NCI-H2227 (cell line): ENCODE data around the gene PTGES.

Source experiments
- DNase-seq: peaks from one replicate; lab custom pipeline; 2025; ENCODE audit not compliant: unreplicated experiment; lab: John Stamatoyannopoulos, UW

PTGES gene

GRCh38 chr9:129695870-129696269, 57.0 kb downstream of the PTGES start:
- no peak for DNase-seq

GRCh38 chr9:129694243-129694646, 58.6 kb downstream of the PTGES start:
- no peak for DNase-seq

GRCh38 chr9:129693741-129694140, 59.1 kb downstream of the PTGES start:
- no peak for DNase-seq

- DNase-seq, result no peak
Observed at GRCh38 chr9:129692534-129692933, 60.3 kb downstream of the PTGES start.
